Spleen (tissue), 7 donors: ENCODE measurements around the gene IMMP2L.
"Not testable (repeated sequence)": the region's sequence is repeated elsewhere in the genome, so short reads cannot be mapped to it uniquely, and the experiment has no call there.

Experiments used
- POLR2AphosphoS5 ChIP-seq, 3 donors: sonication (generic); formaldehyde crosslinking; IDR thresholded peaks; one replicate each; pipeline ENCODE4 v1.5.1; 2017; ENCODE audit warnings: antibody characterized with exemption in 3 of 3
- TF ChIP-seq, protein P1 (sequence below), 11 experiments: fragments of 200-600 bp in 7 of 11; fragments of 450-650 bp in 4 of 11; sonication (generic) in 4 of 11; IDR thresholded peaks in 8 of 11; conservative IDR thresholded peaks in 3 of 11; 1 replicate in 7 of 11; 2 replicates in 4 of 11; pipeline versions ENCODE4 v1.4.0 to v1.8.0; 2016 to 2021; ENCODE audit warnings: antibody characterized with exemption in 11 of 11, inconsistent platforms in 4 of 11, mild to moderate bottlenecking in 1 of 11
- donor health status: DM: no; HTN: no; CAD: no; lungs with moderate emphysema.
- donor health status: DM: no; HTN: no; CAD: no.
- donor health status: DM: no; HTN: no; CAD: no.

DNA sequence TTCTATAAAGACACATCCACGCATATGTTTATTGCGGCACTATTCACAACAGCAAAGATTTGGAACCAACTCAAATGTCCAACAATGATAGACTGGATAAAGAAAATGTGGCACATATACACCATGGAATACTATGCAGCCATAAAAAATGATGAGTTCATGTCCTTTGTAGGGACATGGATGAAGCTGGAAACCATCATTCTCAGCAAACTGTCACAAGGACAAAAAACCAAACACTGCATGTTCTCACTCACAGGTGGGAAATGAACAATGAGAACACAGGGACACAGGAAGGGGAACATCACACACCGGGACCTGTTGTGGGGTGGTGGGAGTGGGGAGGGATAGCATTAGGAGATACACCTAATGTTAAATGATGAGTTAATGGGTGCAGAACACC is 238.6 kb downstream of the IMMP2L start:
- TF ChIP-seq, protein P1, sequence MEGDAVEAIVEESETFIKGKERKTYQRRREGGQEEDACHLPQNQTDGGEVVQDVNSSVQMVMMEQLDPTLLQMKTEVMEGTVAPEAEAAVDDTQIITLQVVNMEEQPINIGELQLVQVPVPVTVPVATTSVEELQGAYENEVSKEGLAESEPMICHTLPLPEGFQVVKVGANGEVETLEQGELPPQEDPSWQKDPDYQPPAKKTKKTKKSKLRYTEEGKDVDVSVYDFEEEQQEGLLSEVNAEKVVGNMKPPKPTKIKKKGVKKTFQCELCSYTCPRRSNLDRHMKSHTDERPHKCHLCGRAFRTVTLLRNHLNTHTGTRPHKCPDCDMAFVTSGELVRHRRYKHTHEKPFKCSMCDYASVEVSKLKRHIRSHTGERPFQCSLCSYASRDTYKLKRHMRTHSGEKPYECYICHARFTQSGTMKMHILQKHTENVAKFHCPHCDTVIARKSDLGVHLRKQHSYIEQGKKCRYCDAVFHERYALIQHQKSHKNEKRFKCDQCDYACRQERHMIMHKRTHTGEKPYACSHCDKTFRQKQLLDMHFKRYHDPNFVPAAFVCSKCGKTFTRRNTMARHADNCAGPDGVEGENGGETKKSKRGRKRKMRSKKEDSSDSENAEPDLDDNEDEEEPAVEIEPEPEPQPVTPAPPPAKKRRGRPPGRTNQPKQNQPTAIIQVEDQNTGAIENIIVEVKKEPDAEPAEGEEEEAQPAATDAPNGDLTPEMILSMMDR (IDR thresholded peaks at IDR 0.05 in 8 of 11, conservative IDR thresholded peaks at IDR 0.05 in 3 of 11), result not testable (repeated sequence)
- not testable (repeated sequence) for TF ChIP-seq POLR2AphosphoS5 (IDR thresholded peaks at IDR 0.05)
